HL-60 (cell line): ENCODE data around the gene NLGN1.

Source experiments
- DNase-seq, 2 experiments: peaks; one replicate each; pipeline ENCODE4 v3.0.0-alpha.2; 2010 to 2020; ENCODE audit warnings: low read depth in 1 of 2, low spot score in 1 of 2
- H3K27ac ChIP-seq: fragments of 250-450 bp; sonication (Bioruptor Pico); replicated peaks from 2 replicates; pipeline ENCODE4 v1.5.1; 2020; ENCODE audit warnings: mild to moderate bottlenecking, moderate library complexity
- H3K27me3 ChIP-seq: fragments of 250-450 bp; sonication (Bioruptor Pico); 2 replicates; pipeline ENCODE4 v1.5.1; 2021; ENCODE audit warnings: mild to moderate bottlenecking, moderate library complexity; ENCODE audit not compliant: insufficient read depth, poor library complexity, severe bottlenecking
- H3K4me3 ChIP-seq: replicated peaks from 2 replicates; pipeline ENCODE4 v1.5.1; 2011; ENCODE audit warnings: mild to moderate bottlenecking, control low read depth, low read length; ENCODE audit not compliant: insufficient read depth
- CTCF ChIP-seq: IDR thresholded peaks from one replicate; pipeline ENCODE4 v1.5.1; 2011; ENCODE audit warnings: low read length, control low read depth, inconsistent platforms; ENCODE audit not compliant: insufficient read depth
- GABPA ChIP-seq: IDR thresholded peaks from 2 replicates; pipeline ENCODE4 v1.6.1; 2012; ENCODE audit warnings: low read depth
- POLR2AphosphoS5 ChIP-seq: IDR thresholded peaks from 2 replicates; pipeline ENCODE4 v1.6.1; 2012; ENCODE audit warnings: low read depth
- REST ChIP-seq: IDR thresholded peaks from 2 replicates; pipeline ENCODE4 v1.6.1; 2012; ENCODE audit warnings: low read depth; ENCODE audit not compliant: insufficient replicate concordance
- SPI1 ChIP-seq: IDR thresholded peaks from 2 replicates; pipeline ENCODE4 v1.6.1; 2012; ENCODE audit warnings: low read depth, mild to moderate bottlenecking, borderline replicate concordance

NLGN1 gene

DNA sequence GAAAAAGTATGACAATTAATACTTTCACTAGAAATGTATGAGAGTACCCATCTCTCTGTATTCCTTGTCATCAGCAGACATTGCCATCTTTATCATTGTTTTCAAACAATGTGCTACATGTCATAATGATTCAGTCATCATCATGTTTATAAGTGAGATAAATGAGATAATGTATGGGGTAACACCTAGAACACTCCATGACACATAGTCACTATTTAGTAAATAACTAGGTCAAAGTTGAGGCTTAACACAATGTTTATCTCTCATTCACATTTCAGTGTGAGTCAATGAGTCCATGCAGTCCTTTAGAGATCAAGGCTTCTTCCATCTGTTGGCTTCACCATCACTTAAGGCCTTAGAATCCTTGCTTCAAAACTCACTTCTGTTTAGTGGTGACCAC is 70.0 kb downstream of the NLGN1 start:
- no peaks in the 10 kb centered on the region for H3K27me3 ChIP-seq
- DNase-seq = no peak
- no peak overlapping the region for H3K4me3 ChIP-seq
- TF ChIP-seq CTCF (no peak), GABPA (no peak), POLR2AphosphoS5 (no peak), REST (no peak), SPI1 (no peak)
- H3K27ac ChIP-seq = no peak overlapping the region

DNA sequence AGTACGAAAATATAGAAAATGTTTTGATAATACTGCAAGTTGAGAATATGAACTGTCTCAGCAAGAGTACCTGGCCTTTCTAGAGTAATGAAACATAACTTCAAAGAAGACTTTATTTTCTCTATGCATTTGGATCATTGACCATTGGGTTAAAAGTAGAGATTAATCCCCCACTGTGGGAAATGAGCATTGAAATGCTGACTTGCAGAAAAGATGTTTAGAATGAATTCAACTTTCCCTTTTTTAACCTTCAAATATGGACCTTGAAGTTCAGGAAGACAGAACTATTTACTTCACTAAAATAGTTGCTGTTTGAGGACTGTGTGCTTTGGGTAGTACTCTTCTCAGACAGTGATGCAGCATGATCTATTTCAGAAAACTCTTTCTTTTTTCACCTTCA is 75.7 kb downstream of the NLGN1 start:
- Histone ChIP-seq H3K27me3 (no peaks in the 10 kb centered on the region), H3K27ac (no peak overlapping the region), H3K4me3 (no peak overlapping the region)
- TF ChIP-seq SPI1 (no peak), REST (no peak), CTCF (no peak), GABPA (no peak), POLR2AphosphoS5 (no peak)
- no peak for DNase-seq

- TF ChIP-seq POLR2AphosphoS5 (no peak), CTCF (no peak), REST (no peak), SPI1 (no peak), GABPA (no peak)
- Histone ChIP-seq H3K27ac (no peak overlapping the region), H3K27me3 (no peaks in the 10 kb centered on the region), H3K4me3 (no peak overlapping the region)
- no peak for DNase-seq
Measured at GRCh38 chr3:173479301-173479700, 81.8 kb downstream of the NLGN1 start.
